HepG2 (cell line): ENCODE measurements around the gene HOXB4. TPM values are rescaled to one million over a fixed set of nuclear protein-coding genes. Genes with fewer than 3 reads are reported as not detected.

Source experiments
- ATAC-seq: fragments of 200-7000 bp; cut with Tn5 transposase; 3 replicates; pipeline ENCODE4 v1.9.1; 2020; ENCODE audit warnings: mild to moderate bottlenecking, moderate library complexity
- BruUV-seq: library from RNA; stranded (reverse); fragments of 400-500 nt; replicated peaks from 2 replicates; lab custom pipeline; 2021; lab: Mats Ljungman, UMichigan
- CTCF ChIA-PET: fragments of 300-600 bp; formaldehyde crosslinking; extraction: SDS; loops from one replicate; lab custom pipeline; 2021; ENCODE audit warnings: low total read pairs, inconsistent platforms, low intra/inter-chr PET ratio; lab: Yijun Ruan, JAX
- POLR2A ChIA-PET: fragments of 350-600 bp; sonication (Branson Sonifier 250); formaldehyde crosslinking; loops from one replicate; lab custom pipeline; 2020; ENCODE audit warnings: antibody characterized with exemption, inconsistent platforms; lab: Yijun Ruan, JAX
- DNase-seq: peaks from one replicate; pipeline ENCODE4 v3.0.0-alpha.2; 2015; ENCODE audit warnings: low spot score
- FAIRE-seq: peaks from 3 replicates; lab custom pipeline; 2011; peaks lifted over from hg19 to GRCh38; lab: Jason Lieb, UNC
- H2AFZ ChIP-seq: one replicate; pipeline ENCODE4 v1.6.1; 2011; ENCODE audit warnings: low read length, inconsistent platforms
- H3K27ac ChIP-seq: fragments of 300-600 bp; 3 replicates; pipeline ENCODE4 v1.8.0; 2011; ENCODE audit warnings: mixed run types, mild to moderate bottlenecking, mixed read lengths, low read length, inconsistent platforms; ENCODE audit not compliant: insufficient read depth; ENCODE audit errors: extremely low read length
- H3K27me3 ChIP-seq, 2 experiments: fragments of 200-600 bp in 1 of 2; 2 replicates in 1 of 2; 3 replicates in 1 of 2; pipeline versions ENCODE4 v1.6.0 to v1.8.0; 2011; ENCODE audit warnings: low read length in 2 of 2, mild to moderate bottlenecking in 2 of 2, moderate library complexity in 2 of 2, inconsistent platforms in 1 of 2; ENCODE audit not compliant: insufficient read depth in 2 of 2, control insufficient read depth in 1 of 2
- H3K36me3 ChIP-seq, 2 experiments: fragments of 200-600 bp in 1 of 2; replicated peaks in 1 of 2; 2 replicates in 1 of 2; 3 replicates in 1 of 2; pipeline versions ENCODE4 v1.5.1 to v1.8.0; 2011; ENCODE audit warnings: low read length in 2 of 2, inconsistent platforms in 1 of 2; ENCODE audit not compliant: insufficient read depth in 2 of 2, control insufficient read depth in 1 of 2
- H3K4me1 ChIP-seq: 2 replicates; pipeline ENCODE4 v1.5.1; 2012; ENCODE audit warnings: low read length, inconsistent platforms; ENCODE audit not compliant: insufficient read depth
- H3K4me2 ChIP-seq: 2 replicates; pipeline ENCODE4 v1.6.0; 2011; ENCODE audit warnings: low read depth, low read length, inconsistent platforms
- H3K4me3 ChIP-seq, 3 experiments: fragments of 200-600 bp in 1 of 3; sonication (generic), shearing (Covaris generic) in 1 of 3; replicated peaks in 1 of 3; 2 replicates each; pipeline ENCODE4 v1.5.1; 2011 to 2016; ENCODE audit warnings: low read length in 3 of 3, inconsistent platforms in 2 of 3, low read depth in 2 of 3, mild to moderate bottlenecking in 2 of 3, control low read depth in 1 of 3, mixed read lengths in 1 of 3; ENCODE audit not compliant: insufficient read depth in 1 of 3
- H3K79me2 ChIP-seq: one replicate; pipeline ENCODE4 v1.6.1; 2011; ENCODE audit warnings: low read length, inconsistent platforms; ENCODE audit not compliant: insufficient read depth
- H3K9ac ChIP-seq: 2 replicates; pipeline ENCODE4 v1.6.0; 2011; ENCODE audit warnings: mild to moderate bottlenecking, low read depth, low read length, inconsistent platforms; ENCODE audit not compliant: insufficient read depth
- H3K9me3 ChIP-seq: 2 replicates; pipeline ENCODE4 v1.5.1; 2012; ENCODE audit warnings: mild to moderate bottlenecking, low read length
- H4K20me1 ChIP-seq: 2 replicates; pipeline ENCODE4 v1.6.0; 2011; ENCODE audit warnings: inconsistent platforms, mild to moderate bottlenecking, low read length, moderate library complexity; ENCODE audit not compliant: insufficient read depth
- CBX2 ChIP-seq, 2 experiments: fragments of 200-600 bp in 1 of 2; sonication (generic); formaldehyde crosslinking in 1 of 2; IDR thresholded peaks; 2 replicates each; pipeline versions ENCODE4 v1.7.0 to v1.8.1; 2018 to 2022; ENCODE audit warnings: low read depth in 2 of 2, low read length in 1 of 2, mild to moderate bottlenecking in 1 of 2, missing genetic modification reagents in 1 of 2
- EZH2 ChIP-seq: conservative IDR thresholded peaks from 2 replicates; pipeline ENCODE4 v1.6.1; 2012; ENCODE audit warnings: mild to moderate bottlenecking, low read depth, low read length, moderate library complexity
- HMG20B ChIP-seq: conservative IDR thresholded peaks from 2 replicates; pipeline ENCODE4 v1.6.1; 2016; ENCODE audit warnings: missing genetic modification reagents, missing compliant biosample characterization
- MXD4 ChIP-seq: IDR thresholded peaks from 2 replicates; pipeline ENCODE4 v1.6.1; 2016; ENCODE audit warnings: mild to moderate bottlenecking, missing biosample characterization, missing genetic modification reagents
- PHB2 ChIP-seq: fragments of 450-650 bp; IDR thresholded peaks from 2 replicates; pipeline ENCODE4 v1.6.1; 2018; ENCODE audit not compliant: partially characterized antibody
- POLR2AphosphoS2 ChIP-seq: IDR thresholded peaks from 2 replicates; pipeline ENCODE4 v1.6.1; 2011; ENCODE audit warnings: low read depth, low read length, improper control_type of control experiment
- RFXAP ChIP-seq: sonication (generic); formaldehyde crosslinking; IDR thresholded peaks from 2 replicates; pipeline ENCODE4 v1.4.0; 2020; ENCODE audit warnings: missing genetic modification reagents, borderline replicate concordance
- WGBS: methylation state at CpG from one replicate; pipeline ENCODE4 v1.1.6; 2017; ENCODE audit warnings: low lambda C conversion rate; 5-methylcytosine and 5-hydroxymethylcytosine counted together
- in situ Hi-C: cut with HindIII; loops from 2 replicates; pipeline ENCODE4 v1.10.0; 2017; ENCODE audit warnings: low pct_unique_long_range_greater_than_20kb; ENCODE audit not compliant: extremely low pct_ligation_motif_present
- intact Hi-C: fragments of 100-400 bp; cut with micrococcal nuclease; formaldehyde crosslinking; loops from one replicate; pipeline ENCODE4 v1.10.0; 2022; ENCODE audit not compliant: unreplicated experiment
- polyA plus RNA-seq, 8 experiments: library from polyadenylated mRNA; depleted of rRNA in 3 of 8; stranded (reverse) in 7 of 8; unstranded in 1 of 8; fragments of >200 nt; fragmentation: Illumina TruSeq in 4 of 8; extraction: Trizol in 4 of 8; gene quantifications; 2 replicates each; pipeline versions ENCODE4 v1.2.1 to v1.2.3, GENCODE V29; 2011 to 2016; ENCODE audit warnings: low read depth in 4 of 8, missing spikeins in 1 of 8, mixed read lengths in 1 of 8; ENCODE audit not compliant: insufficient read depth in 1 of 8
- total RNA-seq, 5 experiments: library from RNA; depleted of rRNA; stranded (reverse); fragments of >200 nt; fragmentation: Illumina TruSeq; extraction: Trizol; gene quantifications; 2 replicates each; pipeline ENCODE4 v1.2.3, GENCODE V29; 2016; ENCODE audit warnings: low read depth in 1 of 5

Gene HOXB4
- total and polyA plus RNA-seq, 2 of the 13 experiments (the other 11 are each of a cell fraction or from before 2014, with no cell fraction given), result not detected

GRCh38 chr17:48605991-48606891 lies 28.1 kb upstream of the HOXB4 start:
- no peaks in the 10 kb centered on the region for H3K79me2 ChIP-seq
- ATAC-seq (no peak), DNase-seq (no peak), FAIRE-seq (no peak)
- H4K20me1 ChIP-seq, result peaks cover 2% of the 10 kb centered on the region; the same call in 1 of the 2 replicates
- no peaks in the 10 kb centered on the region for H3K36me3 ChIP-seq
- ChIA-PET POLR2A (no interaction called here), CTCF (no interaction called here)
- intact Hi-C loops, result no loop called here
- no peak overlapping the region for H3K4me2 ChIP-seq
- WGBS, result 37% methylated on average over 41 of the region's 41 CpGs
- H3K4me1 ChIP-seq, result peaks cover 24% of the 10 kb centered on the region
- H3K27me3 ChIP-seq, result peaks cover 22 to 95% of the 10 kb centered on the region in 2 experiments; a peak in 4 of 5 replicates
- BruUV-seq, result no TSS peak
- H3K9me3 ChIP-seq, result no peaks in the 10 kb centered on the region
- in situ Hi-C loops, result no loop called here
- H2AFZ ChIP-seq, result no peak overlapping the region
- H3K27ac ChIP-seq, result no peak overlapping the region
- no peak overlapping the region for H3K4me3 ChIP-seq
- no peak overlapping the region for H3K9ac ChIP-seq
- TF ChIP-seq PHB2, result no peak
- no peak for TF ChIP-seq RFXAP (CRISPR knock-in tag)
- TF ChIP-seq EZH2, result peak; percentile 21; the same call in 1 of the 2 replicates
- TF ChIP-seq CBX2 (IDR thresholded peaks at IDR 0.05; ENCODE audit: low read depth, low read length), result peak; percentile 88
- no peak for TF ChIP-seq CBX2 (CRISPR knock-in tag; IDR thresholded peaks at IDR 0.05; ENCODE audit: low read depth)

GRCh38 chr17:48605409-48605919 lies 27.3 kb upstream of the HOXB4 start:
- peaks cover 17% of the 10 kb centered on the region for H3K4me1 ChIP-seq
- CTCF ChIA-PET, result no interaction called here
- H3K4me2 ChIP-seq, result no peak overlapping the region
- H2AFZ ChIP-seq, result no peak overlapping the region
- H3K27ac ChIP-seq, result no peak overlapping the region
- 32% methylated on average over 9 of the region's 10 CpGs for WGBS
- no peak overlapping the region for H3K9ac ChIP-seq
- no peaks in the 10 kb centered on the region for H3K79me2 ChIP-seq
- FAIRE-seq, result no peak
- intact Hi-C loops (no loop called here), in situ Hi-C loops (no loop called here)
- no peak for ATAC-seq
- DNase-seq, result no peak
- peaks cover 24 to 95% of the 10 kb centered on the region in 2 experiments; a peak in 4 of 5 replicates for H3K27me3 ChIP-seq
- no peaks in the 10 kb centered on the region for H3K36me3 ChIP-seq
- H3K4me3 ChIP-seq, result no peak overlapping the region
- TF ChIP-seq HMG20B (CRISPR knock-in tag) (no peak), POLR2AphosphoS2 (no peak), MXD4 (no peak)
- TF ChIP-seq, all 625 proteins: peak for 0
- POLR2A ChIA-PET, result no interaction called here
- no TSS peak for BruUV-seq
- Histone ChIP-seq H4K20me1 (peaks cover 2% of the 10 kb centered on the region; the same call in 1 of the 2 replicates), H3K9me3 (no peaks in the 10 kb centered on the region)
